ENCODE results near the gene UMAD1.

DNA sequence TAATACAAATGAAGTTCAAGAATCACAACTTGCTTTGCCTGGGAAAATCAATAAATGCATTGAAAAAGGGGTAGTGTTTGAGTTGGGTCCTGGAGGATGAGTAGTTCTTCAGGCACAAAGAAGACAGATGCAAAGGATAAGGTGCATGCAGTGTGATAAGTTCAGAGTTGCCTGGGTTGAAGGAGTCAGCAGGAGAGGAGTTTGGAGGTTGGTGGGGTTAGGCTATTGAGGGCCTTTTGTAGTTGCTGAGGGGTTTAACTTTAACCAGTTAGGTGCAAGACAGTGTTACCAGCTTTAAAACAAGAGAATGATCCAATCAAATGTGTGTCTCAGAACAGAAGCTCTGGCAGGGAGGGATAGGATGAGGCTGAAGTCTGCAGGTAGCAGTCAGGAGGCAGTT, 283.8 kb downstream of the UMAD1 start:
- TF ChIP-seq, protein P1, sequence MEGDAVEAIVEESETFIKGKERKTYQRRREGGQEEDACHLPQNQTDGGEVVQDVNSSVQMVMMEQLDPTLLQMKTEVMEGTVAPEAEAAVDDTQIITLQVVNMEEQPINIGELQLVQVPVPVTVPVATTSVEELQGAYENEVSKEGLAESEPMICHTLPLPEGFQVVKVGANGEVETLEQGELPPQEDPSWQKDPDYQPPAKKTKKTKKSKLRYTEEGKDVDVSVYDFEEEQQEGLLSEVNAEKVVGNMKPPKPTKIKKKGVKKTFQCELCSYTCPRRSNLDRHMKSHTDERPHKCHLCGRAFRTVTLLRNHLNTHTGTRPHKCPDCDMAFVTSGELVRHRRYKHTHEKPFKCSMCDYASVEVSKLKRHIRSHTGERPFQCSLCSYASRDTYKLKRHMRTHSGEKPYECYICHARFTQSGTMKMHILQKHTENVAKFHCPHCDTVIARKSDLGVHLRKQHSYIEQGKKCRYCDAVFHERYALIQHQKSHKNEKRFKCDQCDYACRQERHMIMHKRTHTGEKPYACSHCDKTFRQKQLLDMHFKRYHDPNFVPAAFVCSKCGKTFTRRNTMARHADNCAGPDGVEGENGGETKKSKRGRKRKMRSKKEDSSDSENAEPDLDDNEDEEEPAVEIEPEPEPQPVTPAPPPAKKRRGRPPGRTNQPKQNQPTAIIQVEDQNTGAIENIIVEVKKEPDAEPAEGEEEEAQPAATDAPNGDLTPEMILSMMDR (IDR thresholded peaks at IDR 0.05): no peak
- TF ChIP-seq POLR2A (IDR thresholded peaks at IDR 0.05): no peak

All from testis (tissue), 2 donors.